SK-N-MC (cell line): ENCODE measurements around the gene DUSP11.
"Not testable (repeated sequence)": the region's sequence is repeated elsewhere in the genome, so short reads cannot be mapped to it uniquely, and the experiment has no call there.

Experiments
- EZH2 ChIP-seq: fragments of 200-600 bp; sonication (generic); IDR thresholded peaks from one replicate; pipeline ENCODE4 v1.6.1; 2017; ENCODE audit warnings: antibody characterized with exemption
- FOXP2 ChIP-seq: optimal IDR thresholded peaks from 2 replicates; pipeline ENCODE3; 2011; ENCODE audit warnings: mild to moderate bottlenecking, moderate library complexity; ENCODE audit not compliant: insufficient read depth; ENCODE audit errors: extremely low read length, control extremely low read depth
- POLR2AphosphoS5 ChIP-seq: IDR thresholded peaks from 2 replicates; pipeline ENCODE4 v1.6.1; 2012; ENCODE audit warnings: mild to moderate bottlenecking, low read depth, low read length, borderline replicate concordance

GRCh38 chr2:73717695-73718094 is 62.2 kb downstream of the DUSP11 start:
- TF ChIP-seq POLR2AphosphoS5, EZH2, FOXP2: not testable (repeated sequence)
